Caco-2 (cell line): ENCODE results near the gene ANXA2. TPM values are rescaled to one million over a fixed set of nuclear protein-coding genes. Genes with fewer than 3 reads are reported as not detected.

ENCODE experiments used
- BruUV-seq: library from RNA; stranded (reverse); fragments of 400-500 nt; replicated peaks from 2 replicates; lab custom pipeline; 2021; lab: Mats Ljungman, UMichigan
- CTCF ChIA-PET: fragments of 300-600 bp; sonication (Branson Sonifier 250); formaldehyde crosslinking; loops from one replicate; lab custom pipeline; 2022; ENCODE audit warnings: antibody characterized with exemption; lab: Charles Lee
- POLR2A ChIA-PET: fragments of 300-600 bp; sonication (Branson Sonifier 250); formaldehyde crosslinking; loops from one replicate; lab custom pipeline; 2022; ENCODE audit warnings: antibody characterized with exemption; lab: Charles Lee
- DNase-seq, 2 experiments: peaks; one replicate each; pipeline versions ENCODE4 v3.0.0 to v3.0.0-alpha.2; 2020 to 2022
- H3K27me3 ChIP-seq: replicated peaks from 2 replicates; pipeline ENCODE4 v1.6.0; 2011; ENCODE audit warnings: low read length; ENCODE audit not compliant: control insufficient read depth, insufficient read depth
- H3K36me3 ChIP-seq: 2 replicates; pipeline ENCODE4 v1.5.1; 2011; ENCODE audit warnings: low read length; ENCODE audit not compliant: control insufficient read depth, insufficient read depth
- H3K4me1 ChIP-seq: fragments of 250-450 bp; sonication (Bioruptor Pico); 2 replicates; pipeline ENCODE4 v1.5.1; 2020; ENCODE audit warnings: mild to moderate bottlenecking
- H3K4me3 ChIP-seq: 2 replicates; pipeline ENCODE4 v1.5.1; 2011; ENCODE audit warnings: low read depth, mild to moderate bottlenecking, control low read depth, low read length
- H3K9me3 ChIP-seq: fragments of 250-450 bp; sonication (Bioruptor Pico); 2 replicates; pipeline ENCODE4 v1.5.1; 2020; ENCODE audit warnings: mild to moderate bottlenecking, moderate library complexity
- H3K27ac Mint-ChIP-seq: one replicate; pipeline ENCODE4 v1.8.0; 2022; ENCODE audit warnings: mixed read lengths; ENCODE audit not compliant: unreplicated experiment
- H3K27me3 Mint-ChIP-seq: one replicate; pipeline ENCODE4 v1.8.0; 2022; ENCODE audit warnings: mixed read lengths; ENCODE audit not compliant: insufficient read depth, unreplicated experiment
- H3K36me3 Mint-ChIP-seq: one replicate; pipeline ENCODE4 v1.8.0; 2022; ENCODE audit warnings: mild to moderate bottlenecking, mixed read lengths; ENCODE audit not compliant: insufficient read depth, unreplicated experiment
- H3K4me1 Mint-ChIP-seq: one replicate; pipeline ENCODE4 v1.8.0; 2022; ENCODE audit warnings: low read depth, mixed read lengths; ENCODE audit not compliant: unreplicated experiment
- H3K4me3 Mint-ChIP-seq: one replicate; pipeline ENCODE4 v1.8.0; 2022; ENCODE audit warnings: mild to moderate bottlenecking, moderate library complexity, mixed read lengths; ENCODE audit not compliant: unreplicated experiment
- H3K9me3 Mint-ChIP-seq: one replicate; pipeline ENCODE4 v1.8.0; 2022; ENCODE audit warnings: mixed read lengths; ENCODE audit not compliant: unreplicated experiment
- intact Hi-C: fragments of 100-400 bp; cut with micrococcal nuclease; formaldehyde crosslinking; loops from one replicate; pipeline ENCODE4 v1.10.0; 2022; ENCODE audit not compliant: unreplicated experiment
- total RNA-seq: library from RNA; stranded (reverse); gene quantifications from 2 replicates; pipeline ENCODE4 v1.2.3, GENCODE V29; 2022
- TF ChIP-seq, protein P1 (sequence below), 2 experiments: fragments of 200-600 bp in 1 of 2; IDR thresholded peaks; 1 replicate in 1 of 2; 2 replicates in 1 of 2; pipeline versions ENCODE4 v1.5.1 to v1.8.0; 2011 to 2022; ENCODE audit warnings: antibody characterized with exemption in 1 of 2, control low read depth in 1 of 2, inconsistent platforms in 1 of 2, low read depth in 1 of 2, low read length in 1 of 2, mild to moderate bottlenecking in 1 of 2, moderate library complexity in 1 of 2; ENCODE audit not compliant: insufficient read depth in 1 of 2, severe bottlenecking in 1 of 2, unreplicated experiment in 1 of 2

The ANXA2 gene
- total RNA-seq, 1 experiment from 2014 or later = 1,141 TPM

DNA sequence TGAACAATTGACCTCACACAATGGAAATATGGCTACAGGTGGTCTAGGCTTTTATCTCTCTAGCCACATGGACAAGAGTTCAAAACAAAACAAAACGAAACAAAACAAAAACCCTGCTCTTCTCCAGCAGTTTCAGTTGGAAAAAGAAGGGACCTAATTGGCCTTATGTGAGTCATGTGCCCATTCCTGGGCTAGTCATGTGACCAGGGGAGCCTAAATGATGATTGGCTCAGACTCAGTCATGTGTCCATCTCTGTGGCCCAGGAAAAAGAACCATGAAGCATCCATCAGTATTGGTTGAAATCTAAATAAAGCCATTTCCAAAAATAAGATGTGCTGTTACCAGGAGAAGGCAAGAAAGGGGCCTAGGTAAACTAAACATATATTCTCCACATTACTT lies 96.8 kb downstream of the ANXA2 start:
- Histone ChIP-seq H3K9me3 (no peaks in the 10 kb centered on the region), H3K4me3 (no peak overlapping the region), H3K4me1 (no peaks in the 10 kb centered on the region), H3K27me3 (no peaks in the 10 kb centered on the region), H3K36me3 (no peaks in the 10 kb centered on the region)
- no TSS peak for BruUV-seq
- intact Hi-C loops = no loop called here
- no peaks in the 10 kb centered on the region for H3K4me1 Mint-ChIP-seq
- H3K36me3 Mint-ChIP-seq = no peaks in the 10 kb centered on the region
- DNase-seq = no peak
- TF ChIP-seq, protein P1, sequence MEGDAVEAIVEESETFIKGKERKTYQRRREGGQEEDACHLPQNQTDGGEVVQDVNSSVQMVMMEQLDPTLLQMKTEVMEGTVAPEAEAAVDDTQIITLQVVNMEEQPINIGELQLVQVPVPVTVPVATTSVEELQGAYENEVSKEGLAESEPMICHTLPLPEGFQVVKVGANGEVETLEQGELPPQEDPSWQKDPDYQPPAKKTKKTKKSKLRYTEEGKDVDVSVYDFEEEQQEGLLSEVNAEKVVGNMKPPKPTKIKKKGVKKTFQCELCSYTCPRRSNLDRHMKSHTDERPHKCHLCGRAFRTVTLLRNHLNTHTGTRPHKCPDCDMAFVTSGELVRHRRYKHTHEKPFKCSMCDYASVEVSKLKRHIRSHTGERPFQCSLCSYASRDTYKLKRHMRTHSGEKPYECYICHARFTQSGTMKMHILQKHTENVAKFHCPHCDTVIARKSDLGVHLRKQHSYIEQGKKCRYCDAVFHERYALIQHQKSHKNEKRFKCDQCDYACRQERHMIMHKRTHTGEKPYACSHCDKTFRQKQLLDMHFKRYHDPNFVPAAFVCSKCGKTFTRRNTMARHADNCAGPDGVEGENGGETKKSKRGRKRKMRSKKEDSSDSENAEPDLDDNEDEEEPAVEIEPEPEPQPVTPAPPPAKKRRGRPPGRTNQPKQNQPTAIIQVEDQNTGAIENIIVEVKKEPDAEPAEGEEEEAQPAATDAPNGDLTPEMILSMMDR (IDR thresholded peaks at IDR 0.05; ENCODE audit: insufficient read depth in 1 of 2, low read depth in 1 of 2, low read length in 1 of 2, severe bottlenecking in 1 of 2, unreplicated experiment in 1 of 2) = no peak
- H3K9me3 Mint-ChIP-seq = peaks cover 26% of the 10 kb centered on the region
- H3K27me3 Mint-ChIP-seq = peaks cover 7% of the 10 kb centered on the region
- no peak overlapping the region for H3K27ac Mint-ChIP-seq
- no peak overlapping the region for H3K4me3 Mint-ChIP-seq
- ChIA-PET POLR2A (no interaction called here), CTCF (interaction anchor here (0.6 kb wide), 1 partner anchor 133 kb away, joined by 4 read pairs; no protein-coding TSS in a partner anchor)

DNA sequence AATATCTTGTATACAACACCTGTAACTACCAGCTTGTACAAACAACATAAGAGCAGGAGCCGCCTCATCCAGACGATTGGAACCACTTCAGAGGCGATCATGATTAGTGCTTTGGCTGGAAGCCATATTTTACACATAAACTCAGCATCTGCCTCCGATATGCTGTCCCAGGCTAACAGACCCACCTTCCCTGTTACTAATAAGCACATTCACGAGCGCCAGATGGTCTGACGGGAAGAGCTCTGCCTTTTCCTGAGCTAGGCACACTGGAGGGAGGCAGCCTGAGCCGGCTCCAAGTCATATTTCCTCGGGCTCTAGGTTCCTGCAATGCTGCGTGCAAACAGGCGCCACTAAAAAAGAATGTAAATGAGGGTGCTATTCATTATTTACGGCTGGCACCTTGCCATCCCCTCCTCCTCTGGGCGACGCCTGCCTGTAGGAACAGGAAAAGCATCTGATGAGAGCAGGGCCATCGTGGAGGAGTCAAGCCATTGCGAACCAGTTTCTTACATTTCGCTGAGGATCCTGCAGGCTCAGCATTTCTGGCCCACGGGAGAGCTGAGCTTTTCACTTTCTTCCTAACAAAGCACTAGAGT lies 98.2 kb downstream of the ANXA2 start:
- intact Hi-C loops = no loop called here
- ChIA-PET CTCF (no interaction called here), POLR2A (no interaction called here)
- Histone ChIP-seq H3K36me3 (no peaks in the 10 kb centered on the region), H3K4me3 (no peak overlapping the region), H3K9me3 (peaks cover 7% of the 10 kb centered on the region), H3K4me1 (no peaks in the 10 kb centered on the region), H3K27me3 (no peaks in the 10 kb centered on the region)
- no peaks in the 10 kb centered on the region for H3K36me3 Mint-ChIP-seq
- no peak overlapping the region for H3K27ac Mint-ChIP-seq
- TF ChIP-seq, protein P1 (IDR thresholded peaks at IDR 0.05; ENCODE audit: insufficient read depth in 1 of 2, low read depth in 1 of 2, low read length in 1 of 2, severe bottlenecking in 1 of 2, unreplicated experiment in 1 of 2) = no peak
- no peak overlapping the region for H3K4me3 Mint-ChIP-seq
- peaks cover 25% of the 10 kb centered on the region for H3K9me3 Mint-ChIP-seq
- peaks cover 12% of the 10 kb centered on the region for H3K27me3 Mint-ChIP-seq
- no TSS peak for BruUV-seq
- no peak for DNase-seq
- H3K4me1 Mint-ChIP-seq = no peaks in the 10 kb centered on the region

Other genes starting within 250 kb of the ANXA2 start
- gene ICE2, start 81.2 kb upstream of the ANXA2 start, total RNA-seq = 42.3 and 44.5 TPM in 2 replicates